NCI-H748 (cell line): ENCODE measurements around the gene BICC1.

Source experiments
- DNase-seq: peaks from one replicate; lab custom pipeline; 2025; ENCODE audit not compliant: unreplicated experiment; lab: John Stamatoyannopoulos, UW

Gene BICC1

DNA sequence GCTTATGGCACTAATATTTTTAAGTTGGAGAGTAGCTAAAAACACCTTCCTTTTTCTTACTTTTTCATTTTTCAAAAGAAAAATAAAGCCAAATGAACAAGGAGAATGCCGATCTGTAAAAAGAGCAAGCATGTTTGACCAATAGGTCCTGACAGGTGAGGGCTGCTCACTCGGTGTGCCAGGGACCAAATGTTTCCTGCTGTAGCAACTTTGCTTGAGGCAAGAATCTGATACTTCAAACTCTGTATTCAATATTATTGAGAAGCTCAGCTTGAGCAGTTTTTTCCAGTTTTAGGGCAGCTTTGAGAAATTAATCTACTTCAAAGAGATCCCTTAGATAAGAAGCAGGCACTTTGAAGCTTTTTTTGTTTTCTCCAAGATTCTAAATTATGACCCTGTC is 298.1 kb downstream of the BICC1 start:
- no peak for DNase-seq

DNA sequence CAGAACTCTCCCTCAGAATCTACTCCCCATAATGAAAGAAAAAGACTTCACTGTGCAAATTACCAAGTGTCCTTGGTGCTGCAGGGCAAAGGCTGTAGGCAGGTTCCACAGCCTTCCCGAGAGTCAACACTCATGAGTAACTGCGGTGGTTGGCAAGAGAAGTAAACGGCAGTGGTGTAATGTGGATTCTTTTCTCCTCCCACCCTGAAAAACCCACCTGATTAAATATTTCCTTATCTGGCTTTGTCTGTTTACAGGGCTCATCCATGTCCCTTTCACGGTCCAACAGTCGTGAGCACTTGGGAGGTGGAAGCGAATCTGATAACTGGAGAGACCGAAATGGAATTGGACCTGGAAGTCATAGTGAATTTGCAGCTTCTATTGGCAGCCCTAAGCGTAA is 300.9 kb downstream of the BICC1 start:
- peak; percentile 5 for DNase-seq

DNA sequence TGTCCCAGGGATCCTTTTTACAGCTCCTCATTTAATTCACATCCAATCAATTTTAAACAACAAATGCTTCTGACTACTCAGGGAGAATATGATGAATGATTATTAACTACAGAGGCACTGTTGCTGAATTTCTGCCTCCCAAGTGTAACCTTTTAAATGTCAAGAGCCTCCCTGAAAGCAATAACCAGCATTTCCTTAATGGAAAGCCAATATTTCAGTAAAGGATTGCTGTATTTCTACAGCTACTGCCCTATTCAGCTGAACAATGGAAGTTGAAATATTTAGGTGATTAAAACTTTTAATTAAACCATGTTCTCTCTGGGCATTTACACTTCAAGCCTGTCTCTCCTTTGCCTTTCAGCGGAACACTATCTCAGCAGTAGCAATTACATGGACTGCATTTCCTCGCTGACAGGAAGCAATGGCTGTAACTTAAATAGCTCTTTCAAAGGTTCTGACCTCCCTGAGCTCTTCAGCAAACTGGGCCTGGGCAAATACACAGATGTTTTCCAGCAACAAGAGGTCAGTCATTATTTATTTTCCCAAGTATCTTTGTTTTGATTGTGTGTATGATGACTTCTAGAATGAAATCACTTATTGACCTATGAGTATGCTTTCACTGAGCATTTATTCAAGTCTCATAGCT is 304.7 kb downstream of the BICC1 start:
- no peak for DNase-seq

DNA sequence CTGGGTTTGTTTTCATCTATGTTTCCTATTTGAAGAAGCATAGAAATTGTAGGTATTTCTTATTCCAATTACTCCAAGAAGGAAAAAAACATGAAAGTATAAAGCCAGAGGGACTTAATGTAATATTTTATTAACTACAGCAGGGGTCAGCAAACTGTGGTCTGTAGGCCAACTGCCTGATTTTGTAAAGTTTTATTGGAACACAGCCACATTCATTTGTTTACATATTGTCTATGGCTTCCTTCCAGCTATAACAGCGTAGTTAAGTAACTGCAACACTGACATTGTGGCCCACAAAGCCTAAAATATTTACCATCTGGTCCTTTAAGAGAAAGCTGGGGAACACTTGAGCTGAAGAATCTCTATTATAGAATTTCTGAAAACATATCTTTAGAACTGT is 306.2 kb downstream of the BICC1 start:
- peak; percentile 48 for DNase-seq

DNA sequence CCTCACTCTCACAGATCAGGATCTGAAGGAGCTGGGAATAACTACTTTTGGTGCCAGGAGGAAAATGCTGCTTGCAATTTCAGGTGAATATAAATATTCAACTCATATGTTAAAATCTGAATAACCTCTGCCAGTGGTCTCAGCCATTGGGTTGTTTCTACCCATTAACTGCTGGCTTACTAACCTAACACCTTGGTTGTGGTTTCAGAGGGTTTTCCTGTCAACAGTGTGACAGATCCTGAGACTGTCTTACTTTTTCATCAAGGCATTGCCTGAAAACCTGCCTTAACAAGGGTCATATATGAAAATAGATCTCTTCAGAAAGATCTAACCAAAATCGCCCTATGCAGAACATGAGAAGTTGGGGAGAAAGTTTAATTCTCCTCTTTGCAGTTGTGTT is 307.7 kb downstream of the BICC1 start:
- no peak for DNase-seq

DNA sequence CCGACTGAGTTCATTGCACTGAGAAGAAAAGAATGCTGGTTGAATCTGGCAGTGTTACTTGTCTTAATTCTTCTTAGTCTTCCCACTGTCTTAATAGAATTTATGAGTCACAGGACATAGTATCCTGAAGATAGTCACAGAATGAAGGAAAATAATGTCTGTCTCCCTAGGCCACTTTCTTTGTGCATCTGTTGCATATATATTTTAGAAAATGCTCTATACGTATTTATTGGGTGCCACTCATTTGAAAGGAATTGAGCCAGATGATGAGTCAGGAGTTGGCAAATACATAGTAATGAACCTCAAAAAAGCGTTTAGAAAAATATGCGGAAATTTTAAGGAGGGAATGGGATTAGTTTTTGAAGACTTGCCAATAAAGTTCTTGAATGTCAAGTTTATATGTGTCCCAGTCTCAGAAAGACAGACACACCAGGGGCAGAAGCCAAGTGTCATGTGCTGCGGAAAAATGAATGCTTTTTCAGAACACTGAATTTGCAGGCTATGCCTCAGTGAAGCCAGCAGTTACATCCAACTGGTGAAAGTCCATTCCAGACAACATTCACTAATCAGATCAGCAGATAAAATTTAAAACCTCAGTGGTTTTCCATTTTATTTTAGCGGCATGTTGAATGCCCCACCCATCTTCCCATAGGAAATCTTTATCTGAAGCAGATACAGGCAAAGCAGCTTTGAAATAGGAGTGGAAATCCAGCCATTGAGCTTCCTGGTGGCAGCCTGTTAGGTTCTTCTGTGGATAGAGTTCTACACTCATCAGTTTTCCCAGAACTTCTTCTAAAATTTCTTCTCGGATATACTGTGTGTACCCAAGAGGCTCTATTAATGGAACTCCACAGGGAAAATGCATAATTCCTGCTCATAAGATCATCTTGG is 308.4 kb downstream of the BICC1 start:
- no peak for DNase-seq

DNA sequence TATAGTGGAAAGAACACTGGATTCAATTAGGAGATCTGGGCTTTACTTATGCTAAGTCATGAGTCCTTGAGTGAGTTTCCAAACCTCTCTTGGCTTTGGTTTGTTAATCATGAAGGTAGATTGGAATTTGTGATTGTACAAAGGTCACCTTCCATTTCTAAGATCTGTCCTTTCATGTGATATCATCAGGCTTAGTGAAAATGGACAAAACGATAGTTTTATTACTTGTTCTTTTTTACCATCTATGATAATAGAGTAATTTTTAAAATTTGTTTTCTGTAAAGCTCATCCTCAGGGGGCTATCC is 309.0 kb downstream of the BICC1 start:
- DNase-seq: no peak

DNA sequence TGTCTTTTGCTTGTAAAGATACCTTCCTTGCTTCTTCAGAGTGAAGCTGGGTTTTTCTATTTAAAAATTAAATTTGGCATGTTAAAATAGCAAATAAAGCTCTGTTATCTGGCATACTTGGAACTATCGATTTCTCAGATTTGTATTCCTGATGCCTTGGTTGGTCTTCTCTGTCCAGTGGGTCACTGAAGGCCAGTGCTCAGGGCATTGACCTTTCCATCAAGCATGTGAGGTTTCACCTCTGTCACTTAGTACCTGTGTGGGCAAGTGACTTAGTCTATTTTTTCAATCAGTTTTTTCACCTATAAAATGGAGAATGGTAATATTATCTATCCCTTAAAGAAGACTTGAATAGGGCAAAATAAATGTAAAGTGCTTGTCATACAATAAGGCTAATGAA is 311.3 kb downstream of the BICC1 start:
- no peak for DNase-seq

DNA sequence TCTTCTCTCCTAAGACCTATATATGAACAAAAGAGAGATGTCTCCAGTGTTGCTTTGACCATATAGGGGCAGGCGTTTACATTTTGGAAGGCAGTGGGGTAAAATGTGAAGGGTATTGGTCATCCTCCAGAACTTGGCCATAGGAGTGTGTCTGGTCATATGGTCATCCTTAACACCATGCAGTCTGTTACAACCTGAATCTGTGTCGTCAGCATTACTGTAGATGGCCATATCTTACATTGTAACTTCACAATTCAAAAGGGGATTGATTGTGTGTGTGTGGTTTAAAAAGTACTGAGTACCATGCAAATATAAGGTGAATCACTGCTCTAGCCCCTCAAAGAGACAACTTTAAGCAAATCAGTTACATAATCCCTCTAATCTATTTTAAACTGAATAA is 311.7 kb downstream of the BICC1 start:
- DNase-seq: no peak

DNA sequence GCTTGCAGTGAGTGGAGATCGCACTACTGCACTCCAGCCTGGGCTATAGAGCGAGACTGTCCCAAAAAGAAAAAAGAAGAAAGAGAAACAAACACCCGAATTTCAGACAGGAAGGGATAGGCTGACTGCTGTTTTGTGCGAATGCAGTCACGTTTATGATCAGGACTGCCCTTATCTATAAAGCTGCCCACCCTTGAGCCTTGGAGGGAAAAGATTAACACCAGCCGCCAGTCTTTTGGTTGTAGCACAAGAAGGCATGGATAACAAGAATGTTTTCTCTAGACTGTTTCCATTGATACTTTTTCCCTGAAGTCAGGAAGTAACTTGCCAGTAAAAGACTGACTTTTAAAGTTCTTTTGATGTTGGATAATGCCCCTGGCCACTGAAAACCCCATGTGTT is 314.0 kb downstream of the BICC1 start:
- DNase-seq: no peak

DNA sequence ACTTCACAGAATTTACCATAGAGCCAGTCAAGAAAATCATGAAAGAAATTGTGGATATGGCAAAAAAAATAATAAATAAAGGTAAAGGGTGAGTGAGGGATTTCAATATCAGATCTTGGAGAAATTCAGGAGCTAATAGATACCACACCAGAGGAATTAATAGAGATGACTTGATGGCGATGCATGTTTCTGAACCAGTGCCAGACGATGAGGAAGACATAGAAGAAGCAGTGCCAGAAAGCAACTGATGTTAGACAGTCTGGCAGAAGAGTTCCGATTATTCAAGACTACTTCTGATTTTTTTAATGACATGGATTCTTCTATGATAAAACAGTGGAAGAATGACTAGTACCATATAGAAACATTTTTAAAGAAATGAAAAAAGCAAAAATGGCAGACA is 314.7 kb downstream of the BICC1 start:
- DNase-seq: no peak

DNA sequence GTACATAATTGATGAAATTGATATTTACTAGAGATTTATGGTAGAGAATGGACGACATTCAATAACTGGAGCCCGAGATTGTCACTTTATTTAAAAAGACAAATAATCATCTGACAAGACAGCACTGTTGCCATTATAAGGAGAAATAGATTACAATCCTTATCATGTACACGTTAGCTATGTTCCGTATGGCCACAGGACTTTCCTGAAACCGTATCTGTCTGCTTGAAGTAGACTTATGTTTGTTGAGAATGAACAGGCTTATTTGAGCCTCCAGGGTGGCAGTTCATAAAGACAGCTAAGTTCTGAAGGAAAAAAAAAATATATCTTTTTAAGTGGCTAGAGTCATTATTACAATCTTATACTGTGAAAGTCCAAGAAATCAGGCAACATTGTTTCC is 317.2 kb downstream of the BICC1 start:
- DNase-seq: no peak

DNA sequence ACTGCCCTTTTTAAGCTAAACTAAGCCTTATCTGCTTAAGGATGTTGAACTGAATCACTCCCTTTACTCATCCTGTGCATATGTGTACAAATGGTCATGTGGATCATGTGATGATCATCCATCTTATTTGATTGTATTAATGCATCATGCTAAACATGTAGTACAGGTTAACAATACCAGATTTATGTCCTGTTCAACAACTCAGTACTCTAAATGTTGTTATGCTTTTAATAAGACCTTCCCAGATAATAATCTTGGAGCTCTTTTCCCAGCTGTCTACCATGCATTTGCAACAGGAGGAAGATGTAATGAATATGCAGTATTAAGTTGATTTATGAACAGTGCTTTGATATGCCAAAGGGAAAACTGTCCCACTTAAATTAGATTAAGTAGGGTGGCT is 318.0 kb downstream of the BICC1 start:
- no peak for DNase-seq

DNA sequence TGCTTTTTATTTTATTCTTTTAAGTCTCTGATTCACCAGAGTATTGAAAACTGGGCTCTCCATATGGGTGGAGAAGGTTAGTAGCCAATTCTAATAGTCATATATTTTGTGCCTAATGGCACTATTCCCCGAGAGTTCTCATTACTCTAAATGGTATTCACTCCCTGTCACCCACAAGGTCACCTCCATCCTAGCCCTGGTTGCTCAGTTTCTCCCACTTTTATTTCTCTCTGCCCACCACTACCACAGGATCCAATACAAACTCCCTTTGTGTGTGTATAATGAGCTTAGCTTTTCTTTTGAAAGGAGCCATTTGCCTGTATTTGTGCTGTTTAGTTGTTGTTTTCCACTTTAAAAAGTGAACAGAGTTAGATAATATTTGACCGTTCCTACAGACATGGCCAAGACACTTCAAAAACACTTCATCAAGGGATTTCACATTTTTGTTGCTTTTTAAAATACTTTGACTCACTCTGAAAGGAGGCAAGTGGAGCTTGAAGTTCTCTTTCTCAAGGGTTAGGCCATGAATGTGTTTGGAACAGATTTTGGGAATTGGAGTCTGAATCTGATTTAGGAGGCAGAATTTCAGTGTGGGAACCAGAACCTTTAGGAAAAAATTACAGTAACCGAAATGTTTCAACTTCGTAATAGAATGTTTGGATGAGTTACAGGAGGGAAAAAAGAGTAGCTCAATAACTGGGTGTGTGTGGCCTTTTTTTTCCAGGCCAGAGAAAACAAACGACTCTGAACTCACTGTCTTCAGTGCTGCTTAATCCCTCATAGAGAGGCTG is 321.3 kb downstream of the BICC1 start:
- no peak for DNase-seq

DNA sequence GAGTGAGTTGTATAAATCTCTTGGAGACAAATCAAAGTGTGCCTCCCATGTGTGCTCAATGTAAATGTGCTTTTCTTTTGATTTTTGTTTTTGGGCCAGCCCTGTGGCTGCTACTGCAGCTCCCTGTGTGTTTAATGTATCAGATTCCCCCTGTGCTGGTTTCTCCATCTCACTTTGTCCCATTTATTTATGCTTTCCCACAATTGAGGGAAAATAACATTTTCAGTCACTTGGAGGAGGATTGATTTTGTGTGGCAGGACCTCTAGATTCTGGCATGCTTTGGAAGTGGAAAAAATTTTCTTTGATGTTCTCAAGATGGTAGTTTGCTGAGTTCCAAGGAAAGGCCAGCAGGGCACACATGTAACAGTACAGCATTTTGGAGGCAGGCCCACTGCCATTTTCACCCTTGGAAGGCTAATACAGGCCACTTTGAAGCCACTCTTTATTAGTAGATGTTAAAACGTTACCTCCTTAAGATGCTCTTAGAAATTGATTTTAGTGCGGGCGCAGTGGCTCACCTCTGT is 323.6 kb downstream of the BICC1 start:
- no peak for DNase-seq

DNA sequence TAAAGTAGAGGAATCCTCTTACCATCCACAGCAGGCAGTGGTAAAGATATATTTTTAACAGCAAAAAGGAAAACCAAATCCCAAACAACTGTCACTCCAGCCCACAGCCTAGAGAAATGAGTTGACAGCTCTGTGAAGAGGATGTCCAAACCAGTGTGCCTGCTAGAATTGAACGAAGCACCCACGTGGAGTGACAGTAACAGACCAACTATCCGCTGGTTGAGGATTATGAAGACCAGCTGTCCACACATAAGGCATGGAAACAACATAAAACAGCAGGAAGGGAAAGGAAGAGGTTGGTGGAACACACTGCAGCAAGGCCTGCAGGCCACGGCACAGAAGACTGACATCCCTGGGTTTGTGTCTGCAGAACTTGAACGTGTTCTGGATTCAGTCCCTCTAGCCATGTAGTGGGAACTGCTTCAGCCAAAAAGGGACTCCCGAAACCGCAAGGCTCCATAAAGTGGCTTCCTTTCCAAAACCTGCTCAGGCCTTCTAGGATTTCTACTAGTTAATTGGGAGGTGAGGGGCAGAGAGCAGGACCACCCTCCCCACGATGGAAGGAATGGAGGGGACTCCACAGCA is 324.4 kb downstream of the BICC1 start:
- no peak for DNase-seq

DNA sequence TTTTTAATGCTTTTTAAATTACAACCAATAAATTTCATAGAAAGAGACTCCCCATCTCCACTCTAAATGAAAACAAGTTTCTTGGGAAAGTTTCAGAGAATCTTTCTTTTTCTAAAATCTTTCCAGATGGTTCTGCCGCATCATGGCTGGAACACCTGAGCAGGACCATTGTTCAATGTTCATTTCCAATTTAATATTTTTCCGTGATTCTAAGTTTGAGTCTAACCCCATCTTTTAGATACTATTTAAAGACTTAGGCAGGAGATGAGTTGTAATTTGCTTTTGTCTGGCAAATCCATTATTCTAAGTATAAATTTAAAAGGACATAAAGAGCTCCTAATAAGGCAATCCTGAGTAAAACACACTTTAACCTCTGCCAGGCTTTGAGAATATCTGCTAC is 325.2 kb downstream of the BICC1 start:
- DNase-seq: no peak

DNA sequence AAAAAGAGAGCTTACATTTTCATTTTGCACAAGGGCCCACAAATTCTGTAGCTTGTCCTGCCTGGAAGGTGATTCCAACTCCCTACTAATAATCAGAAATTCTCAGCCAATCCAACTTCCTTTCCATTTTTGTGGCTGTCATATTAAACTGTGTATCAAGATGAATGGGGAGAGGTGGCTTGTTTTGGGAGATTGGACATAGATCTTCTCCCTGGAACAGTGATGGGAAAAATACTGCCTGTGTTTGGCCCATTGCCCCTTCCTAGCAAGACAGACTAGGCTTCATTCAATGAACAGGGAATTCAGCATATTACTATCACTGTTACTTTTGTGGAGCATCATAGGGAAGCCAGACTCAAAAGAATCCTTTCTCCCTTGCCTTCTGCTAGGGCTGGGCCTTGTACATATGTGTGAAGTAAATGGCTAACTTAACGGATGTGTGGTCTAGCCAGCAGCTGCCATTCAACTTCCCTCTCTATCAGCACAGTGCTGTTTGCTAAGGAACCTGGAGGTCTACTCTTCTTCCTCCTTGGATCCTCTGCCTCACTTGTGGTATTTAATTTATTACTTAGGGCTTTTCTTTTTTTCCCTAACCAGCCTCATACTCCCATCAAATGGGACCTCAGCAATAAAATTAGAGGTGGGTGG is 326.0 kb downstream of the BICC1 start:
- no peak for DNase-seq

DNA sequence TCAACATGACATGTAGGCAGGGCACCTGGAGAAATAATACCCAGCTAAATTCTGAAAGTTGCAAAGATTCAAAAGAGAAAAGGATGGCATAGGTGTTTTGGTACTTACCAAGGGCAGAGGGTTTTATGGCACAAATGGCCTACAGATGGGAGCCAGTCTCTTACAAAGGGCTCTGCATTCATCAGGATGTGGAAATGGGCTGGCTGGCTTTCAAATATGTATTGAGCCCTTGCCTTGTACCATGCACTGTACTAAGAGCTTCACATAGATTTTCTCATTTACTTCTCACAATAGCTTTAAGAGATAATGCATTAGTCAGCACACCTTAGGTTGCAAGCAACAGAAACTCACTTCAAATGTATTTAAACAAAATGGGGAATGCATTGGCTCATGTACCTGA is 327.1 kb downstream of the BICC1 start:
- DNase-seq: no peak

DNA sequence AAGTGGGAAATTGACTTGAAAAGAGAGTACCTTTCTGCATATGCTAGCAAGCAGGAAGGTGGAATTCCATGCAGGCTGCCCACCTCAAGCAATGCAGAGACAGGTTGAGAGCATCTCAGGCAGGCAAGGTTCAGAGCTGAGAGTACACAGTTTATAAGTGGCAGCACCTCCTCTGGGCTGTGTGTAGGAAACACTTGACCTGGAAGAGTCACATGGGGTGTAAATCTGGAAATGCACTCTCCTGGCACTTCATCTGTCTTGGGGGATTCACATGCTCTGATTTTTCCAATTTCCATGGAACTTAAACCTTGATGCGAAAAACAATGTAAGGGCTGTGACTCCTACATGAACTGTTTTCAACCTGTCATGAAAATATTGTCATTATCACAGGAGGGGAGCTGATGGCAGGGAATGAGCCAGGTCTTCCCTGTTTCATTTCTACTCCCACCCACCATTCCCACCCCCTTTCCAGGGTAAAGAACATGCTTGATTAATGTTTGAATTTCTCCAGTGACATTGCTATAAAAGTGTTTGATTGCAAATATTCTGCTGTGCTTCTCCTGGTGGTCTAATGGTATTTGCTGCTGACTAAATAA is 328.3 kb downstream of the BICC1 start:
- DNase-seq: no peak
